ENCODE measurements around the gene RCL1.
"Not testable (repeated sequence)": the region's sequence is repeated elsewhere in the genome, so short reads cannot be mapped to it uniquely, and the experiment has no call there.

Gene RCL1

DNA sequence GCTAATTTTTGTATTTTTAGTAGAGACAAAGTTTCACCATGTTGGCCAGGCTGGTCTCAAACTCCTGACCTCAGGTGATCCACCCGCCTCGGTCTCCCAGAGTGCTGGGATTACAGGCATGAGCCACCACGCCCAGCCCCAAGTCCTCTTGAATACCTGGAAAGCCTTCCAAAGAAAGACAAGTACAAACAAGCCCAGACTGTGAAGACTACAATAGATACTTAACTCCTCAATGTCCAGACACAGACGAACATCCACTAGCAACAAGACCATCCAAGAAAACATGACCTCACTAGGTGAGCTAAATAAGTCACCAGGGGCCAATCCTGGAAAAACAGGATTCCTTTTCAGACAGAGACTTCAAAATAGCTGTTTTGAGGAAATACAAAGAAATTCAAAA is 9.6 kb upstream of the RCL1 start:
- not testable (repeated sequence) for DNase-seq (ENCODE audit: low read depth in 2 of 3, low spot score in 1 of 3)

DNA sequence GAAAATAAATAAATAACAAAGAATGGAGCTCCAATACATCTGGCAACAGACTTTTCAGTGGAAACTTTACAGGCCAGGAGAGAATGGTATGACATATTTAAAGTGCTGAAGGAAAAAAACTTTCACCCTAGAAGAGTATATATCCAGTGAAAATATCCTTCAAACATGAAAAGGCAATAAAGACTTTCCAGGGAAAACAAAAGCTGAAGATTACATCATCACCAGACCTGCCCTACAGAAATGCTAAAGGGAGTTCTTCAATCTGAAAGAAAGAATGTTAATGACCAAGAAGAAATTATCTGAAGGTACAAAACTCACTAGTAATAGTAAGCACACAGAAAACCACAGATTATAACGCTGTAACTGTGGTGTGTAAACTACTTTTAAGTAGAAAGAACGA is 8.3 kb upstream of the RCL1 start:
- DNase-seq (ENCODE audit: low read depth in 2 of 3, low spot score in 1 of 3) = no peak

DNA sequence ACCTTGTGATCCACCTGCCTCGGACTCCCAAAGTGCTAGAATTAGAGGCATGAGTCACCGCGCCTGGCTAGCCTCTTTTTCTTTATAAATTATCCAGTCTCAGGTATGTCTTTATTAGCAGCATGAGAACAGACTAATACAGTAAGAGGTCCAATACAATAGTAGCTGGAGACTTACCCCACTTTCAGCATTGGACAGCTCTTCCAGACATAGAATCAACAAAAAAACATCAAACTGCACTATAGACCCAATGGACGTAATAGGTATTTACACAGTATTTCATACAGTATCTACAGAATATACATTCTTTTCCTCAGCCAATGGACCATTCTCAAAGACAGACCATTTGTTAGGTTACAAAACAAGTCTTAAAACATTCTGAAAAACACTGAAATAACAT is 6.1 kb upstream of the RCL1 start:
- no peak for DNase-seq (ENCODE audit: low read depth in 2 of 3, low spot score in 1 of 3)

DNA sequence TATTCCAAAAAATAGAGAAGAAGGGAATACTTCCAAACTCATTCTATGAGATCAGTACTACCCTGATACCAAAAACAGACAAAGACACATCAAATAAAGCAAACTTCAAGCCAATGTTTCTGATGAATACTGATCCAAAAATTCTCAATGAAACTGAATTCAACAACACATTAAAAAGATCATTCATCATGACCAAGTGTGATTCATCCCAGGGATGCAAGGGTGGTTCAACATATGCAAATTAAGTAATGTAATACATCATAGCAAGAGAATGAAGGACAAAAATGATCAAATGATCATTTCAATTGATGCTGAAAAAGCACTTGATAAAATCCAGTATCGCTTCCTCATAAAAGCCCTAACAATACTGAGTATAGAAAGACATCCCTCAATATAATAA is 4.9 kb upstream of the RCL1 start:
- no peak for DNase-seq (ENCODE audit: low read depth in 2 of 3, low spot score in 1 of 3)

DNA sequence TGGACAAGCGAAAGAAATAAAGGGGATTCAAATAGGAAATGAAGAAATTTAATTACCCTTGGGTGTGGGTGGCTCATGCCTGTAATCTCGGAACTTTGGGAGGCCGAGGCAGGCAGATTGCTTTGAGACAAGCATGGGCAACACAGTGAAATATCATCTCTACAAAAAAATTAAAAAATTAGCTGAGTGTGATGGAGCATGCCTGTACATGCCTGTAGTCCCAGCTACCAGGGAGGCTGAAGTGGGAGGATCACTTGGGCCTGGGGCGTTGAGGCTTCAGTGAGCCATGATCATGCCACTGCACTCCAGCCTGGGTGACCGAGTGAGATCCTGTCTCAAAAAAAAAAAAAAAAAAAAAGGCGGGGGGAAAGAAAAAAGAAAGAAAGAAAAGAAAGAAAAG is 4.0 kb upstream of the RCL1 start:
- no peak for DNase-seq (ENCODE audit: low read depth in 2 of 3, low spot score in 1 of 3)

DNA sequence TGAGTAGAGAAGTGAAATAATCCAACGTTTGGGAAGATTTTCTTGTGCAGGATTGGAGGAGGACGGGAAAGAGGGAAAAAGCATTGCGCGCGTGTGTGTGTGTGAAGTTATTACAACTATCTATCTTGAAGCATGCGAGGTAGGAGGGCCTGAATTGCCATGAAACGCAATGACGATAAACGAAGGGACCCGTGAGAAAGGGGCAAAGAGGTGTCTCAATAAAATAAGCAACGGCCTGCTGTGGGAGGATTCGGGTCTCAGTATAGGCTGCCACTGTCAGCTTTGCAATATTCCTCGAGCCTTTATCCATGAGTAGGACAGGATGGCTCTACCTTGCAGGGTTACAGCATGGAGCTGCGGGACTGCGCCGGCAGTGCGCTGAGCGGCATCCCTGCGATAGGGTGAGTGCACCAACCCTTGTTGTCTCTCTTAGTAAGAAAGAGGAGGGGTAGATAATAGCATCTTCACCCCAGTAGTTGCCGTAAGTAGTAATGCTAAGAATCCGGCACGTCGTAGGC is 631 bp upstream of the RCL1 start:
- no peak for DNase-seq (ENCODE audit: low read depth in 2 of 3, low spot score in 1 of 3)

DNA sequence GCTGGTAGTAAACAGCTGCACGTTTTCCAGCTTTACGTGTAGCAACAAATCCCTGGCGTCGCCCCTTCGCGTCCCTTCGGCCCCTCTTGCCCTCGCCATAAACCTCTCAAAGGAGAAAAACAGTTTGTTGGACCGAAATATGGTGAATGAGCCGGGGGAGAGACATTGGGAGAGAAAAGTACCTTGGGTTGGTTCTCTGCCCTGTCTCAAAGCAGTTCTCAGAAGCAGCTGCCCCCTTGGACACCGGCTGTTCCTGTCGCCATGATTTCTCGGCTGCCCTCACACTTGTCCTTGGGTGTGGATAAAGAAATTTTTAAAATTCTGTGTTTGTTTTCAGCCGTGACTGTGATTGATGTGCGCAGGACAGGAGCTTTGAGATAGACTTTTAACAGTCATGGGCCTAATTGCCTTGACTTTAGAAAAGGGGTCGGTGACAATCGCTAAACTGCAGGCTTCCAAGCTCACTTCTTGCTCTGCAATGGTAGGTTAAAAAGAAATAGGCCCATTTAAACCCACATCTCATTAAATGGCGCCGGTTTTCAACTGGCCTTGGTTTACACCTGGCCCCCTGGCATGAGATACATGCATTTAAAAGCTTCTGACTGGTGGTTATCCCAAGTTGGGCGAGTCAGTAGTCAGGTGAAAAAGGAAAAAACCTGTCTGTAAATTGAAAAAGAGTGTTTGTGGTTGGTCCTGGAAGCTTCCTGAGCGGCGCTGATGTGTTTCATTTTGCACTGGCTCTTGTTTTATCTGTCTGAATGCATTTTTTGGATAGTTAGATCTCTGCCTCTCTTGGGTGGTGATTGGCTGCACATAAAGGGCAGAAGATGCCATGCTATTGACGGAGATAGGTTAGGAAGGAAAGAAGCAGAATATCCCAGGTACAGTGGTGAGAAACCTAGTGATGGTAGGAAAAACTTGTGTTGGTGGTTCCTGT is 983 bp downstream of the RCL1 start:
- no peak for DNase-seq (ENCODE audit: low read depth in 2 of 3, low spot score in 1 of 3)

DNA sequence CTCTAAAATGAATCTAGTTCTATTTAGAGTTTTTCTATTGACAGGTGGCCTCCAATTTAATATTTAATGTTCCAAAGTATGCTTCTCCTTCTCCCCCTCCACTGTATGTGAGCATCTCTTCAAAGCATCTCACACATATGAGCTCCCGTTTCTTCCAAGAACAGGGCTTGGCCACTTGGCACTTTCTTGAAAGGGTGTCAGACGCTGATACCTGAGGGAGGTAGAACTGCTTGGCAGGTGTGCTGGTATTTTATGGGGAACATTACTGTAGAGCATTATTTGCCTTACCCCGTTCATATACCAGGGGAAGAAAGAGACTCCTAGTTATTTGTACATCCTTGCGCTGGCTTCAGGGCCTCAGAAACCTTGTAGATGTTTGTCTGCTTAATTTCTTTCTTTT is 1.9 kb downstream of the RCL1 start:
- DNase-seq (ENCODE audit: low read depth in 2 of 3, low spot score in 1 of 3) = no peak

DNA sequence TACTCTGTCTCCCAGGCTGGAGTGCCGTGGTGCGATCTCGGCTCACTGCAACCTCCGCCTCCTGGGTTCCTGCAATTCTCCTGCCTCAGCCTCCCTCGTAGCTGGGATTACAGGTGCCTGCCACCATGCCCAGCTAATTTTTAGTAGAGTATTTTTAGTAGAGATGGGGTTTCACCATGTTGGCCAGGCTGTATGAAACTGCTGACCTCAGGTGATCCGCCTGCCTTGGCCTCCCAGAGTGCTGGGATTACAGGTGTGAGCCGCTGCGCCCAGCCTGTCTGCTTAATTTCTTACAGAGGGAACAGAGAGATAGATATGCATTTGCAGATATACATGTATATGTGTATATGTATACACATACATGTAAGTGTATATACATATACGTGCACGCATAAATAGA is 2.4 kb downstream of the RCL1 start:
- not testable (repeated sequence) for DNase-seq (ENCODE audit: low read depth in 2 of 3, low spot score in 1 of 3)

DNA sequence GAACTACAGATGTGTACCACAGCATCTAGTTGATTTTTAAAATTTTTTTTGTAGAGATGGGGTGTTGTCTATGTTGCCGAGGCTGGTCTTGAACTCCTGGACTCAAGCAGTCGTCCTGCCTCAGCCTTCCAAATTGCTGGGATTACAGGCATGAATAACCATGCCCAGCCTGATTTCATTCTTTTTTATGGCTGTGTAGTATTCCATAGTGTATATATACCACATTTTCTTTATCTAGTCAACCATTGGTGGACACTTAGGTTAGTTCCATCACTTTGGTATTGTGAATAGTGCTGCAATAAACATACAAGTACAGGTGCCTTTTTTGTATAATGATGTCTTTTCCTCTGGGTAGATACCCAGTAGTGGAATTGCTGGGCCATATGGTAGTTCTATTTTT is 3.8 kb downstream of the RCL1 start:
- no peak for DNase-seq (ENCODE audit: low read depth in 2 of 3, low spot score in 1 of 3)

DNA sequence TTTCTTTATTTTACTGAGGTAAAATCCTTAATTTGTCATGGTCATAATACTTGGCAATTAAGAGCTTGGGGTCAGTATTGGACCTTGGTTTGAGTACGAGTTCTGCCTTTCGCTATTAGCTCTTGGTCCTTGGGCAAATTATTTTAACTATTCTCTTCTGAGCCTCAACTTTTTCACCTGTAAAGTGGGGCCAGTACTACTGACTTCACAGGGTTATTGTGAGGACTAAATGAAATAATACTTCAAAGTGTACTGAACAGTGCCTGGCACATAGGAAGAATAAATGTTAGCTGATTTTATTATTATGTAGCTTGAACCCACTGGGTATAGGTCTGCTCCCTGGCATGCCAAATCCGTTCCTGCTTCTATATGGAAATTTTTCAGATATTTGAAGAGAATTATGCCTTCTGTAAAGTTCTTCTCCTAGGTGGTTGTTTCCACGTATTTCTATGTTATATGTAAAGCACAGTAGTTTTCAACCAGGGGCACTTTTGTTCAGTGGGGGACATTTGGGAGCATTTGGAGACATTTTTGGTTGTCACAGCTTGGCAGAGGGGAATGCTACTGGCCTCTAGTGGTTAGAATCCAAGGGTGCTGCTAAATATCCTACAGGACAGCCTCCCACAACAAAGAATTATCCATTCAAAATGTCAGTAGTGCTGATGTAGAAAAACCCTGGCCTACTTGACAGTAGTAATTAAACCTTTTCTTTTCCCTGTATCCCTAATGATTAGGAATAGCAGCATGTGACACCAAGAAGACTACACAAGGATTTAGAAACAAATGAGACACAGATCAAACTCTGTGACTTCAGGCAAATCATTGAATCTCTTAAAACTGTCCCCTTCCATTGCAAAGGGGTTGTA is 4.5 kb downstream of the RCL1 start:
- DNase-seq (ENCODE audit: low read depth in 2 of 3, low spot score in 1 of 3) = no peak

DNA sequence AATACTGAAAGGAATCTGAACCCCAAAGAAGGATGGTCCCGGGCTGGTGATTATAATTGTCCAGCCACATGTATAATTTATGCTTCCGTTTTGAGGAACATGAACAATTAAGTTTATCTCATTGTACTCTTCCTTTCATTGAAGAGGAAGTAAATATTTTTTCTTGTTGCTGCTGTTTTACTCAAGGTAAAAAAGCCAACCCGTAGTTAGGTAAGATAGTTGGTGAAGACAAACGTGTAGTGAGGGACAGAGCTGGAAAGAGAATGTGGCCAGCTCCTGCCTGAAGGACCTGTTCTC is 5.1 kb downstream of the RCL1 start:
- no peak for DNase-seq (ENCODE audit: low read depth in 2 of 3, low spot score in 1 of 3)

DNA sequence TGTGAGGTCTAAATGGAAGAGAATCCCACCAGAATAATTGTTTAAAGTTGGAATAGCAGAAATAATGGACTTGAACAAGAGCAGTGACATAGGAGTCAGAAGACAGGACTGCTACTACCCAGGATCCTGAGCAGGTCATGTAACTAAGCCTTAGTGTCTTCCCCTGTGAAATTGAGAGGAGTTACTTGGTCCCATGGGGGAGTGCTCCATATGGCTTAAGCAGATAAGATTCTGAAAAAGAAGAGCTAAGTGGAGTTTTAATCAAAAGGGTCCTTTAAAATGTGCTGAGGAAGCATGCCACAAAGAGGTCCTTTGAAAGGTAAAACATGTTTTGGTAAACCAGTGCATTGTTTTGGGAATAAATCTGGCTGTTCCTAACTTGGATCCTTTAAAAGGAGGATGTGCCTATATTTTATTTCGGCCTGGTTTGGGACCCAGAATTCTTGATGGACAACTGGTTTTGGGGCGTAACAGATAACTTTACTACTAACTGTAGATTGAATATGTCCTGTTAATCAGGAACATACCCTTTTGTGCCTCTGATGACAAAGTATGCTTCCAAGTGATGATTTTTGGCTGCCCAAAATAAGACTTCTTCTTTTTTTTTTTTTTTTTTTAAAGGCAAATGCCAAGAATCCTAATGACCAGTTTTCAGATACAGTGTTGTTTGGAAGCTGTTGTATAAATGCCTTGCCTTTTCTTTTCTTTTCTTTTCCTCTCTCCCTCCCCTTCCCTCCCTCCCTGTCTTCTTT is 5.7 kb downstream of the RCL1 start:
- no peak for DNase-seq (ENCODE audit: low read depth in 2 of 3, low spot score in 1 of 3)

DNA sequence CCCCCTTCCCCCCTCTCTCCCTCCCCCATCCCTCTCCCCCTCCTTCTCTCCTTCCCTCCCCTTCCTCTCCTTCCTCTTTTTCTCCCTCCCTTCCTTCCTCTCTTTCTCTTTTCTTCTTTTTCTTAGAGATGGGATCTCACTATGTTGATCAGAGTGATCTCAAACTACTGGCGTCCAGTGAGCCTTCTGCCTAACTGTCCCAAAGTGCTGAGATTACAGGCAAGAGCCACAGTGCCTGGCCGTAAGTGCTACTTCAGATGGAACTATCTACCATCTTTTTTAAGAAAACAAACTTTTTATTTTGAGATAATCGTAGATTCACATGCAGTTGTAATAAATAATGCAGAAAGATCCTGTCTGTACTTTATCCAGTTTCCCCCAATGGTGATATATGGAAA is 6.3 kb downstream of the RCL1 start:
- DNase-seq (ENCODE audit: low read depth in 2 of 3, low spot score in 1 of 3) = no peak

DNA sequence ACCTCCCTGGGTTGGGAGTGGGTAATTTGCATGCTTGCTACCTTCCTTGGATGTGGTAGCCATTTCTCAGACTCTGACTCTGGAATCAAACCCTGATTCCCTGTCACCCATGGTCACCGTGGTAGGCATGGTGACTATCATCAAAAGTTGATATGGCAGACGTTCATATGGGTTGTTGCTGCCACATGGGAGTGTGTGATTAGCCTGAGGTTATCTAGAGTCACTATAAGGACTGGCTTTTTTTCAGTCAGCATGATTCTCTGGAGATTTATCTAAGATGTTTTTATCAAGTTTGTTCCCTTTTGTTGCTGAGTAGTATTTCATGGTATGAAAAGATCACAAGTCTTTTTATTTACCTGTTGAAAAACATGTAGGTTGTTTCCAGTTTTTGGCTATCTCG is 7.0 kb downstream of the RCL1 start:
- DNase-seq (ENCODE audit: low read depth in 2 of 3, low spot score in 1 of 3) = no peak

DNA sequence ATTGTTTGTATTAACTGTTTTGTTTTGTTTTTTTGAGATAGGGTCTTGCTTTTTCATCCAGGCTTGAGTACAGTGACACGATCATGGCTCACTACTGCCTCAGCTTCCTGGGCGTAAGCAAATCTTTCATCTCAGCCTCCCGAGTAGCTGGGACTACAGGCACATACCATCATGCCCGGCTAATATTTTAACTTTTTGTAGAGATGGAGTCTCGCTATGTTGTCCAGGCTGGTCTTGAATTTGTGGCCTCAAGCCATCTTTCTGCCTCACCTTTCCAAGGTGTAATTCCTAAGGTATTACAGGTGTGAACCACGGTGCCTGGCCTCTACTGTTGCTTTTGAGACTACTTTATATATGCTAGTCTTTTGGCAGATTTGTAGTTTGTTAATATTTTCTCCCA is 8.4 kb downstream of the RCL1 start:
- DNase-seq (ENCODE audit: low read depth in 2 of 3, low spot score in 1 of 3) = no peak

DNA sequence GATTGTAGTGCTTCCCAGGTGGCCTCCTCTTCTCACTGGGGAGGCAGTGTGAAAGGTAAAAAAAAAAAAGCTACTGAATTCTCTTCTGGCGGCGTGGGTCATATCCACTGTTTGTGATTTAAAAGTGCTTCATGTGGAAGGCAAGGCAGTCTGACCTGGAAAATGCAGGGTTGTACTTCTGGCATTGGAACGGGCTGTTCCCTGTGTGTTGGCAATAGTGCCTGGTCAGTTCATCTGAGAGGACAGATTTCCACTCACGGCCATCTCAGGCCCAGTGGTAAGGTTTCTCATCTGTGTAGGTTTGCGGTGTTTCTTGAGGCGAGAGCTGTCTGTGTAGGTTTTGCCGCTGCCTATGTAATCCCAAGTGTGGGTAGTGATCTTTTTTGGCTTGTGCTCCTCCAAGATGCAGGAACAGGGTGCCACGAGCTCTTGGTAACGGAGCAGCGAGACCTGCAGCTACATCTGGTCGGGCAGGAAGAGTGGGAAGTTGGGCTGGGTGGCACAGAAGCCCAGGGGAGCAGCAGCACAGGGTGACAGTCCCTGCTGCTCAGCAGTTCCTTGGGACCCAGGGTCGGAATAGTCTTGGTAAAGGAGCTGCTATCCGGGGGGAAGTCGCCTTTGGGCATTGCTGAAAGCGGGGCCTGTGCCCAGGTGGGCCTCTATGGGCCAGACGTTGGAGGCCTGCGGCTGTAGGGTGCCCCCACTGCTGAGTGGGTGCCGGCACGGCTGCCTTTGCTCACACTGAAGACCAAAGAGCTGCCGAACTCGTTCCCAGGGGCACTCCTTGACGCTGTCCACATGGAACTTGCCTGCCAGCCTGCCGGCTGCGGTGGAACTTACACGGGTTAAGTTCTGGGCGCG is 11.2 kb downstream of the RCL1 start:
- DNase-seq (ENCODE audit: low read depth in 2 of 3, low spot score in 1 of 3) = no peak

DNA sequence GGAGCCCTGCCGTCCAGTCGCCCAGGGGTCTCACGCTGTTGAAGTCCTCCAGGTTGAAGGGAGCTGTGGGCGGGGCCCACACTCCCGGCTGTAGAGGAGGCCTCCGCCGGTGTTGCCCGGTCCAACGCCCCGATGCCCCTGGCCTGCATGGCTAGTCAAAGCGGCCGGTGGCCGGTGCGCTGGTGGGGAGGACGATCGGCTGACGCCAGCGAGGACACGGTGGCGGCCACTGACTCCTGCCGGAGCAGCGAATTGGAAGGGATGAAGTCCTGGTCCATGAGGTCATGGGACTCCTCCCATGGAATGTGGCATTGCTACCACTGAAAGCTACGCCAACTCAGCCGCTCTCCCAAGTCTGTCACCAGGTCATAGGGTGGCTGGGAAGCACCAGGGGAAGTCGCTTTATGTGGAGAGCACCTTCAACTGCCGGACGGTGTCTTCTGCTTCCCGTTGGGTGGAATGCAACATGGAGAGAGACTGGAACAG is 11.8 kb downstream of the RCL1 start:
- DNase-seq (ENCODE audit: low read depth in 2 of 3, low spot score in 1 of 3) = no peak

DNA sequence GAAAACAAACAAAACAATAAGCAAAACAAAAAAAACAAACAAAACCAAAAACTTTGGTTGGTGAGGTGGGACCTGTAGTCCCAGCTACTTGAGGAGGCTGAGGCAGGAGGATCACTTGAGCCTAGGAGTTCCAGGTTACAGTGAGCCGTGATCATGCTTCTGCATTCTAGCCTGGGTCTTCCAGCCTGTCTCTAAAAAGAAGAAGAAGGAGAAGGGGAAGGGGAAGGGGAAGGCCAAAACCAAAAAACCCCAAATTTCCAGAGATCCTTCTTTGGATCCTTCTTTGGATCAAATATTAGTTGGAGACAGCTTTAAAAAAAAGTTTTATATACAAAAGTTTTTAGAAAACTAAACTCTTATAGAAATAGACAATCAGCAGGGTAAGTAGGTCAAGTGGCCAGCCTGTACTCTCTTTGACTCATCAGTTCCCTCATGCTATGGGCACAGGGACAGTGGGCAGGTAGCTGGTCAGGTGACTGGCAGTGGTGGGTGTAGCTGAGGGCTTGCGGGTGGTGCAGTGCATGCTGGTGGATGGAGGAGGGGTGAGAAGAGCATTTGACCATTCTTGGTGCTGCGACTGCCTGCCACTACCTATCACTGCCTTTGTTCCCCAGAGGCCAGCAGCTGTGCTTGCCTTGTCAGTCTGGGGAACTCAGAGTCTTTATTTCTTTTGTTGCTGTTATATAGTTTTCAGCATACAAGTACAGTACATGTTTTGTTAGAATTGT is 12.6 kb downstream of the RCL1 start:
- no peak for DNase-seq (ENCODE audit: low read depth in 2 of 3, low spot score in 1 of 3)

DNA sequence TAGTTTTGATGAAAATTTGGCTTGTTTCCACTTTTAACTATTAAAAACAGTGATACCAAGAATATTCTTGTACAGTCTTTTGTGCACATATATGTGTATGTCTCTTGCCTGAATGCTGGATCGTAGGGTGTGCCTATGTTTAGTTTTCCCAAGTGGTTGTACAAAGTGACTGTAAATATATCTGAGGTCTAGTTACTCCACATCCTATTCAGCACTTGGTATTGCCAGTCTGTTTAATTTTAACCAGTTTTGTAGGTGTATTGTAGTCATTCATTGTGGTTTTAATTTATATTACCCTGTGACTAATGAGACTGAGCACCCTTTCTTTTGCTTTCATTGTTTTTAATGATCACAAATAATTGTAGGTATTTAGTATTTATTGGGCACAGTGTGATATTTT is 17.8 kb downstream of the RCL1 start:
- DNase-seq (ENCODE audit: low read depth in 2 of 3, low spot score in 1 of 3) = no peak

Data from stimulated activated CD4-positive, alpha-beta T cell treated with anti-CD3 and anti-CD28 coated beads, Interleukin-12 subunit alpha, Interleukin-12 subunit beta, amount 100 ng/mL, for 48 hours (primary cell).